HuH-7.5 (cell line): ENCODE measurements around the gene TMEM108.

Source experiments
- DNase-seq: peaks from one replicate; pipeline ENCODE4 v3.0.0; 2011; ENCODE audit warnings: low spot score

The TMEM108 gene

GRCh38 chr3:133360476-133360875 is 322.3 kb downstream of the TMEM108 start:
- DNase-seq, result no peak

GRCh38 chr3:133361011-133361410 is 322.8 kb downstream of the TMEM108 start:
- no peak for DNase-seq

- no peak for DNase-seq
These were observed 323.2 kb downstream of the TMEM108 start for GRCh38 chr3:133361435-133361834.

GRCh38 chr3:133362539-133362938 is 324.3 kb downstream of the TMEM108 start:
- no peak for DNase-seq

- no peak for DNase-seq
These were observed 326.5 kb downstream of the TMEM108 start for GRCh38 chr3:133364704-133365103.

GRCh38 chr3:133366921-133367320 is 328.7 kb downstream of the TMEM108 start:
- no peak for DNase-seq

GRCh38 chr3:133367403-133367802 is 329.2 kb downstream of the TMEM108 start:
- DNase-seq, result no peak

GRCh38 chr3:133367956-133368355 is 329.8 kb downstream of the TMEM108 start:
- no peak for DNase-seq

- no peak for DNase-seq
These were observed 330.3 kb downstream of the TMEM108 start for GRCh38 chr3:133368371-133369067.

- DNase-seq, result no peak
These were observed 330.9 kb downstream of the TMEM108 start for GRCh38 chr3:133369068-133369440.

- no peak for DNase-seq
These were observed 333.0 kb downstream of the TMEM108 start for GRCh38 chr3:133371181-133371580.

GRCh38 chr3:133371676-133372075 is 333.5 kb downstream of the TMEM108 start:
- DNase-seq, result no peak

- no peak for DNase-seq
These were observed 336.7 kb downstream of the TMEM108 start for GRCh38 chr3:133374708-133375402.

GRCh38 chr3:133375403-133375745 is 337.2 kb downstream of the TMEM108 start:
- DNase-seq, result no peak

GRCh38 chr3:133376810-133377209 is 338.6 kb downstream of the TMEM108 start:
- no peak for DNase-seq

- peak; percentile 52 for DNase-seq
These were observed 339.2 kb downstream of the TMEM108 start for GRCh38 chr3:133377396-133377795.

GRCh38 chr3:133379926-133380325 is 341.7 kb downstream of the TMEM108 start:
- DNase-seq, result no peak

- DNase-seq, result no peak
These were observed 342.5 kb downstream of the TMEM108 start for GRCh38 chr3:133380481-133381225.

GRCh38 chr3:133381346-133382109 is 343.3 kb downstream of the TMEM108 start:
- DNase-seq, result peak; percentile 41

- no peak for DNase-seq
These were observed 345.0 kb downstream of the TMEM108 start for GRCh38 chr3:133383175-133383574.

GRCh38 chr3:133383741-133384140 is 345.6 kb downstream of the TMEM108 start:
- DNase-seq, result no peak

GRCh38 chr3:133384331-133385027 is 346.3 kb downstream of the TMEM108 start:
- peak; percentile 77 for DNase-seq
